OCI-LY7 (cell line): ENCODE data around the gene TRIB2.

ENCODE experiments used
- CTCF ChIP-seq: fragments of 200-600 bp; sonication (generic); conservative IDR thresholded peaks from 2 replicates; pipeline ENCODE4 v1.5.1; 2014; ENCODE audit warnings: mild to moderate bottlenecking, antibody characterized with exemption, low read length, moderate library complexity, mixed read lengths
- EZH2phosphoT487 ChIP-seq: fragments of 200-600 bp; sonication (generic); IDR thresholded peaks from 2 replicates; pipeline ENCODE4 v1.6.1; 2018; ENCODE audit warnings: low read depth, borderline replicate concordance, mild to moderate bottlenecking, mixed run types, antibody characterized with exemption, low read length, moderate library complexity, mixed read lengths

GRCh38 chr2:12688893-12689292 lies 27.8 kb upstream of the TRIB2 start:
- TF ChIP-seq CTCF: no peak
- no peak for TF ChIP-seq EZH2phosphoT487
